Endothelial cell of umbilical vein (primary cell): ENCODE measurements around the gene GABRR3. TPM values are rescaled to one million over a fixed set of nuclear protein-coding genes. Genes with fewer than 3 reads are reported as not detected.

ENCODE experiments used
- BruUV-seq: library from RNA; stranded (reverse); fragments of 400-500 nt; replicated peaks from 2 replicates; lab custom pipeline; 2021; lab: Mats Ljungman, UMichigan
- CTCF ChIA-PET: fragments of 300-600, 350-600 bp; sonication (Branson Sonifier 250); formaldehyde crosslinking; loops from one replicate; lab custom pipeline; 2021; ENCODE audit warnings: antibody characterized with exemption, inconsistent platforms; lab: Charles Lee
- POLR2A ChIA-PET: fragments of 300-600, 350-600 bp; sonication (Branson Sonifier 250); formaldehyde crosslinking; loops from one replicate; lab custom pipeline; 2021; ENCODE audit warnings: antibody characterized with exemption, inconsistent platforms; lab: Charles Lee
- DNase-seq: peaks from one replicate; pipeline ENCODE4 v3.0.0-alpha.2; 2011; ENCODE audit warnings: low read depth, low spot score
- FAIRE-seq: peaks from 2 replicates; lab custom pipeline; 2011; peaks lifted over from hg19 to GRCh38; lab: Jason Lieb, UNC
- H2AFZ ChIP-seq: 2 replicates; pipeline ENCODE4 v1.6.0; 2012; ENCODE audit warnings: low read depth, low read length, control low read depth, inconsistent platforms
- H3K27ac ChIP-seq: 2 replicates; pipeline ENCODE4 v1.5.1; 2011; ENCODE audit warnings: low read depth, mild to moderate bottlenecking, control low read depth, low read length, moderate library complexity; ENCODE audit not compliant: insufficient read depth
- H3K27me3 ChIP-seq, 2 experiments: 2 replicates each; pipeline versions ENCODE4 v1.6.0 to v1.6.1; 2011; ENCODE audit warnings: low read length in 2 of 2, mixed read lengths in 1 of 2; ENCODE audit not compliant: control insufficient read depth in 2 of 2, insufficient read depth in 2 of 2
- H3K36me3 ChIP-seq, 2 experiments: 2 replicates in 1 of 2; 3 replicates in 1 of 2; pipeline ENCODE4 v1.5.1; 2011; ENCODE audit warnings: low read length in 2 of 2, mild to moderate bottlenecking in 1 of 2, moderate library complexity in 1 of 2; ENCODE audit not compliant: control insufficient read depth in 2 of 2, insufficient read depth in 2 of 2; ENCODE audit errors: extremely low read depth in 1 of 2
- H3K4me1 ChIP-seq: 3 replicates; pipeline ENCODE4 v1.5.1; 2011; ENCODE audit warnings: mild to moderate bottlenecking, low read length; ENCODE audit not compliant: control insufficient read depth, insufficient read depth; ENCODE audit errors: extremely low read depth
- H3K4me2 ChIP-seq: 2 replicates; pipeline ENCODE4 v1.6.1; 2011; ENCODE audit warnings: low read length, control low read depth, mixed read lengths; ENCODE audit not compliant: insufficient read depth
- H3K4me3 ChIP-seq, 3 experiments: fragments of 200-600 bp in 1 of 3; sonication (generic), shearing (Covaris generic) in 1 of 3; replicated peaks in 1 of 3; 2 replicates each; pipeline ENCODE4 v1.5.1; 2011 to 2016; ENCODE audit warnings: control low read depth in 3 of 3, low read length in 3 of 3, mild to moderate bottlenecking in 2 of 3, inconsistent platforms in 1 of 3, low read depth in 1 of 3, moderate library complexity in 1 of 3; ENCODE audit not compliant: insufficient read depth in 1 of 3
- H3K79me2 ChIP-seq: 2 replicates; pipeline ENCODE4 v1.6.0; 2012; ENCODE audit warnings: low read length, inconsistent platforms; ENCODE audit not compliant: control insufficient read depth, insufficient read depth
- H3K9ac ChIP-seq: replicated peaks from 2 replicates; pipeline ENCODE3; 2011; ENCODE audit warnings: low read length, control low read depth; ENCODE audit not compliant: insufficient read depth; ENCODE audit errors: extremely low read depth
- H3K9me1 ChIP-seq: replicated peaks from 3 replicates; pipeline ENCODE4 v1.6.0; 2011; ENCODE audit warnings: mild to moderate bottlenecking, low read length; ENCODE audit not compliant: control insufficient read depth, insufficient read depth; ENCODE audit errors: extremely low read depth
- H3K9me3 ChIP-seq: replicated peaks from 2 replicates; pipeline ENCODE4 v1.5.1; 2012; ENCODE audit warnings: low read length, inconsistent platforms; ENCODE audit not compliant: control insufficient read depth, insufficient read depth
- H4K20me1 ChIP-seq: replicated peaks from 2 replicates; pipeline ENCODE3; 2011; ENCODE audit warnings: mild to moderate bottlenecking, low read length; ENCODE audit not compliant: control insufficient read depth, insufficient read depth; ENCODE audit errors: extremely low read depth
- EZH2 ChIP-seq: IDR thresholded peaks from 2 replicates; pipeline ENCODE4 v1.6.1; 2012; ENCODE audit warnings: borderline replicate concordance, low read depth, mild to moderate bottlenecking, moderate library complexity, low read length, inconsistent platforms; ENCODE audit not compliant: severe bottlenecking
- FOS ChIP-seq: IDR thresholded peaks from 2 replicates; pipeline ENCODE4 v1.6.1; 2011; ENCODE audit warnings: mild to moderate bottlenecking, low read length, moderate library complexity, borderline replicate concordance; ENCODE audit not compliant: insufficient read depth
- GATA2 ChIP-seq: IDR thresholded peaks from 2 replicates; pipeline ENCODE4 v1.7.0; 2011; ENCODE audit warnings: low read depth, mild to moderate bottlenecking, moderate library complexity, mixed read lengths, low read length; ENCODE audit not compliant: insufficient read length, insufficient read depth
- JUN ChIP-seq: IDR thresholded peaks from 2 replicates; pipeline ENCODE4 v1.6.1; 2011; ENCODE audit warnings: borderline replicate concordance, low read depth; ENCODE audit not compliant: insufficient read length, insufficient read depth
- MAX ChIP-seq: IDR thresholded peaks from 2 replicates; pipeline ENCODE4 v1.6.1; 2011; ENCODE audit not compliant: insufficient read depth, insufficient read length
- MYC ChIP-seq: IDR thresholded peaks from one replicate; pipeline ENCODE4 v1.6.1; 2011; ENCODE audit warnings: mild to moderate bottlenecking, low read depth, low read length
- POLR2A ChIP-seq: IDR thresholded peaks from 2 replicates; pipeline ENCODE4 v1.6.1; 2012; ENCODE audit warnings: low read depth, mild to moderate bottlenecking, control low read depth, low read length
- POLR2AphosphoS5 ChIP-seq: IDR thresholded peaks from 2 replicates; pipeline ENCODE4 v1.6.1; 2012; ENCODE audit warnings: low read depth, mild to moderate bottlenecking, control low read depth, low read length, moderate library complexity; ENCODE audit not compliant: insufficient read depth
- dilution Hi-C: fragments of 300-500 bp; cut with MboI; formaldehyde crosslinking; loops from one replicate; pipeline ENCODE4 v1.15.0; 2019; ENCODE audit warnings: low sequenced_read_pairs; ENCODE audit not compliant: extremely low pct_ligation_motif_present
- intact Hi-C: fragments of 100-400 bp; cut with micrococcal nuclease; formaldehyde crosslinking; loops from one replicate; pipeline ENCODE4 v1.10.0; 2022
- polyA plus RNA-seq, 4 experiments: library from polyadenylated mRNA; depleted of rRNA in 3 of 4; stranded (reverse) in 3 of 4; unstranded in 1 of 4; fragments of >200 nt; gene quantifications; 2 replicates each; pipeline versions ENCODE4 v1.2.1 to v1.2.3, GENCODE V29; 2011 to 2012; ENCODE audit warnings: missing spikeins in 1 of 4
- total RNA-seq: library from RNA; stranded (reverse); gene quantifications from 2 replicates; pipeline ENCODE4 v1.2.3, GENCODE V29; 2021
- TF ChIP-seq, protein P1 (sequence below), 2 donors: IDR thresholded peaks; 1 replicate in 1 of 2; 2 replicates in 1 of 2; pipeline ENCODE4 v1.5.1; 2011; ENCODE audit warnings: low read length in 2 of 2, mild to moderate bottlenecking in 2 of 2, moderate library complexity in 2 of 2, control low read depth in 1 of 2, inconsistent platforms in 1 of 2, low read depth in 1 of 2; ENCODE audit not compliant: insufficient read depth in 1 of 2; ENCODE audit errors: extremely low read depth in 1 of 2

Gene GABRR3
- total and polyA plus RNA-seq, 2 donors (not counting 3 experiments of a cell fraction or from before 2014, with no cell fraction given) = not detected

GRCh38 chr3:97937205-97937604, 97.9 kb downstream of the GABRR3 start:
- Histone ChIP-seq H2AFZ (no peak overlapping the region), H3K27me3 (no peaks in the 10 kb centered on the region), H3K9ac (no peak overlapping the region), H3K27ac (no peak overlapping the region), H3K36me3 (peaks cover 3 to 7% of the 10 kb centered on the region in 2 experiments), H3K4me1 (no peaks in the 10 kb centered on the region), H3K4me3 (no peak overlapping the region), H3K79me2 (no peaks in the 10 kb centered on the region), H3K4me2 (no peak overlapping the region), H3K9me3 (no peaks in the 10 kb centered on the region), H3K9me1 (no peaks in the 10 kb centered on the region), H4K20me1 (no peaks in the 10 kb centered on the region)
- intact Hi-C loops = no loop called here
- FAIRE-seq = no peak
- POLR2A ChIA-PET = no interaction called here
- no TSS peak for BruUV-seq
- CTCF ChIA-PET = interaction anchor here (2.1 kb wide), 1 partner anchor 11 kb away, joined by 5 read pairs; no protein-coding TSS in a partner anchor
- dilution Hi-C loops = no loop called here
- TF ChIP-seq FOS = no peak
- no peak for TF ChIP-seq GATA2
- TF ChIP-seq MYC = no peak
- no peak for TF ChIP-seq JUN
- TF ChIP-seq POLR2AphosphoS5 = no peak
- TF ChIP-seq POLR2A = no peak
- TF ChIP-seq, protein P1, sequence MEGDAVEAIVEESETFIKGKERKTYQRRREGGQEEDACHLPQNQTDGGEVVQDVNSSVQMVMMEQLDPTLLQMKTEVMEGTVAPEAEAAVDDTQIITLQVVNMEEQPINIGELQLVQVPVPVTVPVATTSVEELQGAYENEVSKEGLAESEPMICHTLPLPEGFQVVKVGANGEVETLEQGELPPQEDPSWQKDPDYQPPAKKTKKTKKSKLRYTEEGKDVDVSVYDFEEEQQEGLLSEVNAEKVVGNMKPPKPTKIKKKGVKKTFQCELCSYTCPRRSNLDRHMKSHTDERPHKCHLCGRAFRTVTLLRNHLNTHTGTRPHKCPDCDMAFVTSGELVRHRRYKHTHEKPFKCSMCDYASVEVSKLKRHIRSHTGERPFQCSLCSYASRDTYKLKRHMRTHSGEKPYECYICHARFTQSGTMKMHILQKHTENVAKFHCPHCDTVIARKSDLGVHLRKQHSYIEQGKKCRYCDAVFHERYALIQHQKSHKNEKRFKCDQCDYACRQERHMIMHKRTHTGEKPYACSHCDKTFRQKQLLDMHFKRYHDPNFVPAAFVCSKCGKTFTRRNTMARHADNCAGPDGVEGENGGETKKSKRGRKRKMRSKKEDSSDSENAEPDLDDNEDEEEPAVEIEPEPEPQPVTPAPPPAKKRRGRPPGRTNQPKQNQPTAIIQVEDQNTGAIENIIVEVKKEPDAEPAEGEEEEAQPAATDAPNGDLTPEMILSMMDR (IDR thresholded peaks at IDR 0.05; ENCODE audit: extremely low read depth in 1 of 2, insufficient read depth in 1 of 2, low read depth in 1 of 2, low read length in 2 of 2) = no peak
- no peak for TF ChIP-seq EZH2
- no peak for TF ChIP-seq MAX
- DNase-seq = no peak
